NT2/D1 (cell line): ENCODE data around the gene TMC6.

ENCODE experiments used
- DNase-seq: peaks from one replicate; pipeline ENCODE4 v3.0.0-alpha.2; 2011; ENCODE audit warnings: low read depth, low spot score
- H3K27me3 ChIP-seq: 2 replicates; pipeline ENCODE4 v1.6.0; 2011; ENCODE audit warnings: mild to moderate bottlenecking; ENCODE audit not compliant: insufficient read length, insufficient read depth
- H3K36me3 ChIP-seq: 2 replicates; pipeline ENCODE4 v1.6.1; 2011; ENCODE audit warnings: mild to moderate bottlenecking, low read length, mixed read lengths; ENCODE audit not compliant: insufficient read depth, insufficient read length
- H3K4me1 ChIP-seq: 2 replicates; pipeline ENCODE4 v1.5.1; 2011; ENCODE audit not compliant: insufficient read depth, insufficient read length
- H3K4me3 ChIP-seq: 2 replicates; pipeline ENCODE4 v1.5.1; 2011; ENCODE audit warnings: low read depth; ENCODE audit not compliant: insufficient read length
- H3K9ac ChIP-seq: 2 replicates; pipeline ENCODE4 v1.6.0; 2011; ENCODE audit warnings: low read depth; ENCODE audit not compliant: insufficient read length
- H3K9me3 ChIP-seq: 2 replicates; pipeline ENCODE4 v1.5.1; 2011; ENCODE audit warnings: mild to moderate bottlenecking, low read length; ENCODE audit not compliant: insufficient read depth
- SUZ12 ChIP-seq: IDR thresholded peaks from 2 replicates; pipeline ENCODE4 v1.6.1; 2011; ENCODE audit not compliant: insufficient read length, insufficient read depth; ENCODE audit errors: extremely low read depth
- YY1 ChIP-seq: IDR thresholded peaks from 2 replicates; pipeline ENCODE4 v1.6.1; 2011; ENCODE audit not compliant: insufficient read length, insufficient read depth
- ZNF274 ChIP-seq: IDR thresholded peaks from 2 replicates; pipeline ENCODE4 v1.6.1; 2011; ENCODE audit warnings: mild to moderate bottlenecking, low read depth, low read length

The TMC6 gene

GRCh38 chr17:78135858-78136500 lies 7.4 kb upstream of the TMC6 start:
- Histone ChIP-seq H3K27me3 (peaks cover 33% of the 10 kb centered on the region), H3K36me3 (no peaks in the 10 kb centered on the region)

GRCh38 chr17:78134899-78135385 lies 6.4 kb upstream of the TMC6 start:
- TF ChIP-seq YY1 (no peak), ZNF274 (no peak), SUZ12 (no peak)
- H3K36me3 ChIP-seq: no peaks in the 10 kb centered on the region
- no peak for DNase-seq
- H3K4me3 ChIP-seq: no peak overlapping the region
- H3K4me1 ChIP-seq: peaks cover 26% of the 10 kb centered on the region
- no peak overlapping the region for H3K9ac ChIP-seq
- peaks cover 37% of the 10 kb centered on the region for H3K27me3 ChIP-seq
- H3K9me3 ChIP-seq: no peaks in the 10 kb centered on the region

More at GRCh38 chr17:78135858-78136500, 7.4 kb upstream of the TMC6 start:
- no peak overlapping the region for H3K9ac ChIP-seq
- TF ChIP-seq SUZ12 (no peak), ZNF274 (no peak), YY1 (no peak)
- no peaks in the 10 kb centered on the region for H3K9me3 ChIP-seq
- no peak overlapping the region for H3K4me3 ChIP-seq
- peaks cover 24% of the 10 kb centered on the region for H3K4me1 ChIP-seq
- DNase-seq: no peak

- H3K4me3 ChIP-seq: no peak overlapping the region
- H3K36me3 ChIP-seq: no peaks in the 10 kb centered on the region
- no peak for TF ChIP-seq SUZ12
- no peak for TF ChIP-seq YY1
- no peak for TF ChIP-seq ZNF274
- H3K9me3 ChIP-seq: no peaks in the 10 kb centered on the region
- peaks cover 37% of the 10 kb centered on the region for H3K27me3 ChIP-seq
- peaks cover 29% of the 10 kb centered on the region for H3K4me1 ChIP-seq
- peak; percentile 71 for DNase-seq
- no peak overlapping the region for H3K9ac ChIP-seq
These were observed 5.7 kb upstream of the TMC6 start for GRCh38 chr17:78133971-78134898.

- Histone ChIP-seq H3K9me3 (no peaks in the 10 kb centered on the region), H3K4me3 (no peak overlapping the region), H3K27me3 (peaks cover 37% of the 10 kb centered on the region), H3K36me3 (no peaks in the 10 kb centered on the region), H3K4me1 (peaks cover 29% of the 10 kb centered on the region), H3K9ac (no peak overlapping the region)
- DNase-seq: no peak
- TF ChIP-seq SUZ12: no peak
These were observed 4.8 kb upstream of the TMC6 start for GRCh38 chr17:78133179-78133951.

DNA sequence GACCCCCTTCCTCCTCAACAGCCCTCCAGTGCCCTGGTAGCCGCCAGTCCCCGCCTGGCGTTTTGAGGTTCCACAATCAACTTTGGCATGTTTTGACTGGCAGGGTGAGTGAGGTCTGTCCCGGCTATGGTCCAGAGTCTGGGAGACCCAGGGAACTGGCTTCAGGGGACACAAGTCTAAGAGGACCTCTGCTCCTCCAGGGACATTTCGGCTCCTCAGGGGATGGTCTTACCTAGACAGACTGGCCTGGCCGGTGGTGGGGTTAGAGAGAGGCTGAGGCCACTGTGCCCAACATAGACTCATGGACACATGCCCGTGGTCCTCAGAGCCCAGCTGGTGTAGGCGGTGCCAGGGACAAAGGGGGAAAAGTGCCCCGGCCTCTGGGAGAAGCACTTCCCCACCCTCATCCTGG lies 4.2 kb upstream of the TMC6 start:
- no peaks in the 10 kb centered on the region for H3K9me3 ChIP-seq
- H3K4me3 ChIP-seq: no peak overlapping the region
- TF ChIP-seq YY1 (no peak), SUZ12 (no peak), ZNF274 (no peak)
- H3K36me3 ChIP-seq: no peaks in the 10 kb centered on the region
- peaks cover 25% of the 10 kb centered on the region for H3K4me1 ChIP-seq
- no peak for DNase-seq
- H3K9ac ChIP-seq: no peak overlapping the region
- peaks cover 37% of the 10 kb centered on the region for H3K27me3 ChIP-seq

GRCh38 chr17:78132084-78132676 lies 3.6 kb upstream of the TMC6 start:
- H3K9me3 ChIP-seq: no peaks in the 10 kb centered on the region
- H3K4me3 ChIP-seq: peak overlapping the region; percentile 29
- no peaks in the 10 kb centered on the region for H3K36me3 ChIP-seq
- no peak for TF ChIP-seq YY1
- TF ChIP-seq SUZ12: no peak
- TF ChIP-seq ZNF274: no peak
- DNase-seq: no peak
- H3K27me3 ChIP-seq: peaks cover 37% of the 10 kb centered on the region
- peak overlapping the region; percentile 50 for H3K9ac ChIP-seq
- peaks cover 24% of the 10 kb centered on the region for H3K4me1 ChIP-seq
